Progenitor cell of endocrine pancreas (in vitro differentiated cells): ENCODE data around the gene BLM. TPM values are rescaled to one million over a fixed set of nuclear protein-coding genes. Genes with fewer than 3 reads are reported as not detected.

Experiments
- DNase-seq: peaks from one replicate; pipeline ENCODE4 v3.0.0; 2021; ENCODE audit warnings: low spot score; ENCODE audit not compliant: unreplicated experiment
- H3K27ac Mint-ChIP-seq: 2 replicates; pipeline ENCODE4 v1.8.0; 2021; ENCODE audit warnings: mild to moderate bottlenecking, moderate library complexity, mixed read lengths
- H3K27me3 Mint-ChIP-seq: 2 replicates; pipeline ENCODE4 v1.8.0; 2021; ENCODE audit warnings: mixed read lengths
- H3K36me3 Mint-ChIP-seq: 2 replicates; pipeline ENCODE4 v1.8.0; 2022; ENCODE audit warnings: mixed read lengths; ENCODE audit not compliant: insufficient read depth
- H3K4me1 Mint-ChIP-seq: 2 replicates; pipeline ENCODE4 v1.8.0; 2021; ENCODE audit warnings: low read depth, mixed read lengths
- H3K4me3 Mint-ChIP-seq: 2 replicates; pipeline ENCODE4 v1.8.0; 2021; ENCODE audit warnings: low read depth, mild to moderate bottlenecking, moderate library complexity, mixed read lengths
- H3K9me3 Mint-ChIP-seq: 2 replicates; pipeline ENCODE4 v1.8.0; 2021; ENCODE audit warnings: low read depth, mixed read lengths
- total RNA-seq: library from RNA; stranded (reverse); gene quantifications from 2 replicates; pipeline ENCODE4 v1.2.1, GENCODE V29; 2021
- TF ChIP-seq, protein P1 (sequence below): fragments of 200-600 bp; sonication (generic); IDR thresholded peaks from one replicate; pipeline ENCODE4 v1.5.0; 2021; ENCODE audit warnings: antibody characterized with exemption, mild to moderate bottlenecking; ENCODE audit not compliant: unreplicated experiment

The BLM gene
- total RNA-seq, 1 donor from 2014 or later = 19.6 TPM

- TF ChIP-seq, protein P1, sequence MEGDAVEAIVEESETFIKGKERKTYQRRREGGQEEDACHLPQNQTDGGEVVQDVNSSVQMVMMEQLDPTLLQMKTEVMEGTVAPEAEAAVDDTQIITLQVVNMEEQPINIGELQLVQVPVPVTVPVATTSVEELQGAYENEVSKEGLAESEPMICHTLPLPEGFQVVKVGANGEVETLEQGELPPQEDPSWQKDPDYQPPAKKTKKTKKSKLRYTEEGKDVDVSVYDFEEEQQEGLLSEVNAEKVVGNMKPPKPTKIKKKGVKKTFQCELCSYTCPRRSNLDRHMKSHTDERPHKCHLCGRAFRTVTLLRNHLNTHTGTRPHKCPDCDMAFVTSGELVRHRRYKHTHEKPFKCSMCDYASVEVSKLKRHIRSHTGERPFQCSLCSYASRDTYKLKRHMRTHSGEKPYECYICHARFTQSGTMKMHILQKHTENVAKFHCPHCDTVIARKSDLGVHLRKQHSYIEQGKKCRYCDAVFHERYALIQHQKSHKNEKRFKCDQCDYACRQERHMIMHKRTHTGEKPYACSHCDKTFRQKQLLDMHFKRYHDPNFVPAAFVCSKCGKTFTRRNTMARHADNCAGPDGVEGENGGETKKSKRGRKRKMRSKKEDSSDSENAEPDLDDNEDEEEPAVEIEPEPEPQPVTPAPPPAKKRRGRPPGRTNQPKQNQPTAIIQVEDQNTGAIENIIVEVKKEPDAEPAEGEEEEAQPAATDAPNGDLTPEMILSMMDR = no peak
- no peaks in the 10 kb centered on the region for H3K27me3 Mint-ChIP-seq
- DNase-seq = no peak
- H3K4me3 Mint-ChIP-seq = no peak overlapping the region
- H3K27ac Mint-ChIP-seq = no peak overlapping the region
- no peaks in the 10 kb centered on the region for H3K9me3 Mint-ChIP-seq
- peaks cover 4% of the 10 kb centered on the region for H3K36me3 Mint-ChIP-seq
- H3K4me1 Mint-ChIP-seq = no peaks in the 10 kb centered on the region
Observed at GRCh38 chr15:90761629-90762028, 44.5 kb downstream of the BLM start.

DNA sequence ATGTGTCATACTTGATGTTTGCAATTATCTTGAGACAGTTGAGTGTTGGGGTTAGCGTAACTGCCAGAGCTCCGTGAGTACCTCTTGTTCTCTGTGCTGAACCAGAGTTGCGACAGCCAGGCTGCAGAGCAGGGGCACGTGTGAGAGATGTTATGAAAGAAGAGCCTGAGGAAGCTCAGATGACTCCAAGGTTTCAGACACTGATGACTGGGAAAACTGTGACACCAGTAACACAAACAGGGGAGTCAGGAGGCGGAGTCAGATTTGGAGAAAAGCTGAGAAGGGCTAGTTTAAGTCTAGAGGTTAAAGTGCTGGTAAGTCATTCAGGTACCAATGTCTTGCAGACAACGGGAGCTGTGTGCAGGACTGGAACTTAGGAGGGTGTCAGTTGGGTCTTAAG is 45.0 kb downstream of the BLM start:
- no peak overlapping the region for H3K27ac Mint-ChIP-seq
- no peaks in the 10 kb centered on the region for H3K27me3 Mint-ChIP-seq
- H3K36me3 Mint-ChIP-seq = peaks cover 4% of the 10 kb centered on the region
- TF ChIP-seq, protein P1 = no peak
- H3K4me1 Mint-ChIP-seq = no peaks in the 10 kb centered on the region
- DNase-seq = no peak
- no peaks in the 10 kb centered on the region for H3K9me3 Mint-ChIP-seq
- no peak overlapping the region for H3K4me3 Mint-ChIP-seq

DNA sequence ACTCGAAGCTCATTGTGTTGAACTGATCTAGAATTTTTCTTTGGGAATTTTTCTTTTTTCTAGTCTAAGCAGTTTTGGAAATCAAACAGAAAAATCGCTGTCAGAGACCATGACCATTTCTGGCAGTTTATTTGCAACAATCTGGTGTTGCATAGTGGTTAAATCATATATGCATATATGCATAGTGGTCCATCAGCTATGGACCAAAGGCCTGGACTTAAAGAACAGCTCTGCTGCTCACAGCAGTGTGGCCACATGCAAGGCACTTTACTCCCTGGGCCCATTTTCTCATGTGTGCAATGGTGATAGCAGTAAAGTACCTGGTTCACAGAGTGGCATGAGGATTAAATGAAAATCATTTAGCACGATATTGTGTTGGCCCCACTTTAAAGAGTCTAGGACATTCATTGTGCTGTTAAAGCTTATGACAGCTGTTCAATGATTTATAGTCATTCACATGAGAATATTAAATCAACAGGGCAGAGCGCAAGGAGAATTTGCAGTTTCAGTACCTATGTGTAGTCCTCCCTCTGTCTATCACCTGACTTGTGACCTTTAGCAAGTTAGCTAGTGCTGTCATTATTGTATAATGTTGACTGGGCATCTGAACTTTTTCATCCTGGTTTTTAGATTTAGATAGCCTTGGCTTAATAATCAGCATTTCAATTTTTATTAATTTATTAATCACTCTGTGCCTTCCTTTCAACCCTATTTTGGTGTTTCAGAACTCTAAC is 46.4 kb downstream of the BLM start:
- H3K36me3 Mint-ChIP-seq = peaks cover 4% of the 10 kb centered on the region
- no peaks in the 10 kb centered on the region for H3K27me3 Mint-ChIP-seq
- H3K4me1 Mint-ChIP-seq = no peaks in the 10 kb centered on the region
- DNase-seq = no peak
- H3K4me3 Mint-ChIP-seq = no peak overlapping the region
- H3K27ac Mint-ChIP-seq = no peak overlapping the region
- no peaks in the 10 kb centered on the region for H3K9me3 Mint-ChIP-seq
- TF ChIP-seq, protein P1 = no peak

- H3K27ac Mint-ChIP-seq = no peak overlapping the region
- H3K27me3 Mint-ChIP-seq = no peaks in the 10 kb centered on the region
- no peak for DNase-seq
- no peaks in the 10 kb centered on the region for H3K9me3 Mint-ChIP-seq
- H3K4me1 Mint-ChIP-seq = peaks cover 2% of the 10 kb centered on the region
- H3K36me3 Mint-ChIP-seq = peaks cover 5% of the 10 kb centered on the region
- TF ChIP-seq, protein P1 = no peak
- no peak overlapping the region for H3K4me3 Mint-ChIP-seq
Observed at GRCh38 chr15:90765531-90765930, 48.4 kb downstream of the BLM start.

GRCh38 chr15:90765966-90766365 is 48.8 kb downstream of the BLM start:
- no peak for DNase-seq
- TF ChIP-seq, protein P1 = no peak
- Mint-ChIP-seq H3K27ac (no peak overlapping the region), H3K36me3 (peaks cover 4% of the 10 kb centered on the region), H3K4me3 (no peak overlapping the region), H3K27me3 (no peaks in the 10 kb centered on the region), H3K4me1 (peaks cover 2% of the 10 kb centered on the region), H3K9me3 (no peaks in the 10 kb centered on the region)
